ENCODE data around the gene NT5DC1. TPM values are rescaled to one million over a fixed set of nuclear protein-coding genes. Genes with fewer than 3 reads are reported as not detected.

The NT5DC1 gene
- total and polyA plus RNA-seq, 9 donors = 8.2 to 25.0 (median 19.4) TPM

- H3K4me1 ChIP-seq (ENCODE audit: control insufficient read depth, insufficient read depth, low read length) = no peaks in the 10 kb centered on the region
- H3K27me3 ChIP-seq (ENCODE audit: control insufficient read depth, insufficient read depth, low read length) = no peaks in the 10 kb centered on the region
- no peak overlapping the region for H3K27ac ChIP-seq (ENCODE audit: low read length)
- DNase-seq = no peak
- no peaks in the 10 kb centered on the region for H3K36me3 ChIP-seq (ENCODE audit: control insufficient read depth, insufficient read depth, low read length)
- WGBS (ENCODE audit: insufficient coverage) = no CpG with 5 or more reads among the region's 2 CpGs
- H3K9me3 ChIP-seq (replicated peaks; ENCODE audit: control insufficient read depth, low read depth, low read length) = no peaks in the 10 kb centered on the region
- H3K4me3 ChIP-seq (ENCODE audit: low read length) = no peak overlapping the region
Measured at GRCh38 chr6:116066789-116067188, 33.9 kb upstream of the NT5DC1 start.

GRCh38 chr6:116070101-116070500, 30.6 kb upstream of the NT5DC1 start:
- no CpG with 5 or more reads among the region's 1 CpG for WGBS (ENCODE audit: insufficient coverage)
- peak; percentile 4 for DNase-seq
- no peak overlapping the region for H3K4me3 ChIP-seq (ENCODE audit: low read length)
- H3K9me3 ChIP-seq (replicated peaks; ENCODE audit: control insufficient read depth, low read depth, low read length) = no peaks in the 10 kb centered on the region
- no peaks in the 10 kb centered on the region for H3K36me3 ChIP-seq (ENCODE audit: control insufficient read depth, insufficient read depth, low read length)
- H3K27me3 ChIP-seq (ENCODE audit: control insufficient read depth, insufficient read depth, low read length) = no peaks in the 10 kb centered on the region
- H3K4me1 ChIP-seq (ENCODE audit: control insufficient read depth, insufficient read depth, low read length) = no peaks in the 10 kb centered on the region
- no peak overlapping the region for H3K27ac ChIP-seq (ENCODE audit: low read length)

- Histone ChIP-seq H3K4me1 (ENCODE audit: control insufficient read depth, insufficient read depth, low read length) (no peaks in the 10 kb centered on the region), H3K9me3 (replicated peaks; ENCODE audit: control insufficient read depth, low read depth, low read length) (no peaks in the 10 kb centered on the region), H3K4me3 (ENCODE audit: low read length) (no peak overlapping the region), H3K27me3 (ENCODE audit: control insufficient read depth, insufficient read depth, low read length) (no peaks in the 10 kb centered on the region), H3K27ac (ENCODE audit: low read length) (no peak overlapping the region), H3K36me3 (ENCODE audit: control insufficient read depth, insufficient read depth, low read length) (no peaks in the 10 kb centered on the region)
- peak; percentile 83 for DNase-seq
- WGBS (ENCODE audit: insufficient coverage) = 100% methylated on average over 1 of the region's 2 CpGs
Measured at GRCh38 chr6:116070616-116071389, 29.9 kb upstream of the NT5DC1 start.

- H3K4me3 ChIP-seq (ENCODE audit: low read length) = no peak overlapping the region
Measured at GRCh38 chr6:116072368-116072767, 28.3 kb upstream of the NT5DC1 start.

GRCh38 chr6:116073765-116074440, 26.8 kb upstream of the NT5DC1 start:
- Histone ChIP-seq H3K27ac (ENCODE audit: low read length) (no peak overlapping the region), H3K36me3 (ENCODE audit: control insufficient read depth, insufficient read depth, low read length) (no peaks in the 10 kb centered on the region), H3K9me3 (replicated peaks; ENCODE audit: control insufficient read depth, low read depth, low read length) (no peaks in the 10 kb centered on the region), H3K27me3 (ENCODE audit: control insufficient read depth, insufficient read depth, low read length) (no peaks in the 10 kb centered on the region), H3K4me1 (ENCODE audit: control insufficient read depth, insufficient read depth, low read length) (no peaks in the 10 kb centered on the region), H3K4me3 (ENCODE audit: low read length) (no peak overlapping the region)
- no CpG with 5 or more reads among the region's 2 CpGs for WGBS (ENCODE audit: insufficient coverage)
- no peak for DNase-seq

More at GRCh38 chr6:116072368-116072767, 28.3 kb upstream of the NT5DC1 start:
- H3K9me3 ChIP-seq (replicated peaks; ENCODE audit: control insufficient read depth, low read depth, low read length) = no peaks in the 10 kb centered on the region
- H3K36me3 ChIP-seq (ENCODE audit: control insufficient read depth, insufficient read depth, low read length) = no peaks in the 10 kb centered on the region
- no peak overlapping the region for H3K27ac ChIP-seq (ENCODE audit: low read length)
- H3K4me1 ChIP-seq (ENCODE audit: control insufficient read depth, insufficient read depth, low read length) = no peaks in the 10 kb centered on the region
- H3K27me3 ChIP-seq (ENCODE audit: control insufficient read depth, insufficient read depth, low read length) = no peaks in the 10 kb centered on the region
- no peak for DNase-seq
- no CpG with 5 or more reads among the region's 1 CpG for WGBS (ENCODE audit: insufficient coverage)

GRCh38 chr6:116074732-116075390, 25.8 kb upstream of the NT5DC1 start:
- Histone ChIP-seq H3K9me3 (replicated peaks; ENCODE audit: control insufficient read depth, low read depth, low read length) (no peaks in the 10 kb centered on the region), H3K4me1 (ENCODE audit: control insufficient read depth, insufficient read depth, low read length) (no peaks in the 10 kb centered on the region), H3K27ac (ENCODE audit: low read length) (no peak overlapping the region), H3K36me3 (ENCODE audit: control insufficient read depth, insufficient read depth, low read length) (no peaks in the 10 kb centered on the region), H3K4me3 (ENCODE audit: low read length) (no peak overlapping the region), H3K27me3 (ENCODE audit: control insufficient read depth, insufficient read depth, low read length) (no peaks in the 10 kb centered on the region)
- DNase-seq = no peak
- WGBS (ENCODE audit: insufficient coverage) = no CpG with 5 or more reads among the region's 2 CpGs

GRCh38 chr6:116078522-116078921, 22.1 kb upstream of the NT5DC1 start:
- 40% methylated on average over 2 of the region's 3 CpGs for WGBS (ENCODE audit: insufficient coverage)
- no peak overlapping the region for H3K27ac ChIP-seq (ENCODE audit: low read length)
- no peak overlapping the region for H3K4me3 ChIP-seq (ENCODE audit: low read length)
- H3K36me3 ChIP-seq (ENCODE audit: control insufficient read depth, insufficient read depth, low read length) = no peaks in the 10 kb centered on the region
- no peaks in the 10 kb centered on the region for H3K4me1 ChIP-seq (ENCODE audit: control insufficient read depth, insufficient read depth, low read length)
- H3K9me3 ChIP-seq (replicated peaks; ENCODE audit: control insufficient read depth, low read depth, low read length) = no peaks in the 10 kb centered on the region
- DNase-seq = no peak
- H3K27me3 ChIP-seq (ENCODE audit: control insufficient read depth, insufficient read depth, low read length) = no peaks in the 10 kb centered on the region

GRCh38 chr6:116078945-116079344, 21.7 kb upstream of the NT5DC1 start:
- no peaks in the 10 kb centered on the region for H3K27me3 ChIP-seq (ENCODE audit: control insufficient read depth, insufficient read depth, low read length)
- no peaks in the 10 kb centered on the region for H3K9me3 ChIP-seq (replicated peaks; ENCODE audit: control insufficient read depth, low read depth, low read length)
- no CpG with 5 or more reads among the region's 3 CpGs for WGBS (ENCODE audit: insufficient coverage)
- DNase-seq = no peak
- no peak overlapping the region for H3K27ac ChIP-seq (ENCODE audit: low read length)
- no peaks in the 10 kb centered on the region for H3K36me3 ChIP-seq (ENCODE audit: control insufficient read depth, insufficient read depth, low read length)
- no peaks in the 10 kb centered on the region for H3K4me1 ChIP-seq (ENCODE audit: control insufficient read depth, insufficient read depth, low read length)
- H3K4me3 ChIP-seq (ENCODE audit: low read length) = no peak overlapping the region

- H3K9me3 ChIP-seq (replicated peaks; ENCODE audit: control insufficient read depth, low read depth, low read length) = no peaks in the 10 kb centered on the region
- WGBS (ENCODE audit: insufficient coverage) = no CpG with 5 or more reads among the region's 5 CpGs
- DNase-seq = no peak
- H3K27ac ChIP-seq (ENCODE audit: low read length) = no peak overlapping the region
- no peaks in the 10 kb centered on the region for H3K4me1 ChIP-seq (ENCODE audit: control insufficient read depth, insufficient read depth, low read length)
- H3K36me3 ChIP-seq (ENCODE audit: control insufficient read depth, insufficient read depth, low read length) = no peaks in the 10 kb centered on the region
- H3K4me3 ChIP-seq (ENCODE audit: low read length) = no peak overlapping the region
- no peaks in the 10 kb centered on the region for H3K27me3 ChIP-seq (ENCODE audit: control insufficient read depth, insufficient read depth, low read length)
Measured at GRCh38 chr6:116083052-116083451, 17.6 kb upstream of the NT5DC1 start.

- Histone ChIP-seq H3K27ac (ENCODE audit: low read length) (no peak overlapping the region), H3K4me3 (ENCODE audit: low read length) (no peak overlapping the region), H3K36me3 (ENCODE audit: control insufficient read depth, insufficient read depth, low read length) (no peaks in the 10 kb centered on the region), H3K4me1 (ENCODE audit: control insufficient read depth, insufficient read depth, low read length) (no peaks in the 10 kb centered on the region), H3K9me3 (replicated peaks; ENCODE audit: control insufficient read depth, low read depth, low read length) (no peaks in the 10 kb centered on the region), H3K27me3 (ENCODE audit: control insufficient read depth, insufficient read depth, low read length) (no peaks in the 10 kb centered on the region)
- no peak for DNase-seq
- WGBS (ENCODE audit: insufficient coverage) = 67% methylated on average over 1 of the region's 2 CpGs
Measured at GRCh38 chr6:116084284-116084683, 16.4 kb upstream of the NT5DC1 start.
